GM23248 (cell line): Measurements from ENCODE around the gene SLC30A7. TPM values are rescaled to one million over a fixed set of nuclear protein-coding genes. Genes with fewer than 3 reads are reported as not detected.

ENCODE experiments used
- DNase-seq: peaks from one replicate; pipeline ENCODE4 v3.0.0-alpha.2; 2015
- H2AFZ ChIP-seq: fragments of 200-600 bp; sonication (generic); 2 replicates; pipeline ENCODE4 v1.6.1; 2016; ENCODE audit warnings: antibody characterized with exemption
- H3F3A ChIP-seq: fragments of 200-600 bp; sonication (generic); 2 replicates; pipeline ENCODE4 v1.6.1; 2016; ENCODE audit warnings: mild to moderate bottlenecking, antibody characterized with exemption, mixed run types; ENCODE audit not compliant: insufficient read depth
- H3K27ac ChIP-seq: fragments of 200-600 bp; sonication (generic); 2 replicates; pipeline ENCODE4 v1.5.1; 2016; ENCODE audit warnings: mild to moderate bottlenecking
- H3K27me3 ChIP-seq: fragments of 200-600 bp; sonication (generic); replicated peaks from 2 replicates; pipeline ENCODE4 v1.6.1; 2016; ENCODE audit warnings: mild to moderate bottlenecking; ENCODE audit not compliant: insufficient read depth
- H3K36me3 ChIP-seq: fragments of 200-600 bp; sonication (generic); 2 replicates; pipeline ENCODE4 v1.6.1; 2016; ENCODE audit warnings: low read depth, mild to moderate bottlenecking
- H3K4me1 ChIP-seq: fragments of 200-600 bp; sonication (generic); 2 replicates; pipeline ENCODE4 v1.6.1; 2016; ENCODE audit warnings: mild to moderate bottlenecking; ENCODE audit not compliant: insufficient read depth
- H3K4me2 ChIP-seq: fragments of 200-600 bp; sonication (generic); one replicate; pipeline ENCODE4 v1.6.1; 2016; ENCODE audit warnings: mild to moderate bottlenecking; ENCODE audit not compliant: unreplicated experiment
- H3K4me3 ChIP-seq: fragments of 200-600 bp; sonication (generic); 2 replicates; pipeline ENCODE4 v1.5.1; 2016; ENCODE audit warnings: mild to moderate bottlenecking
- H3K79me2 ChIP-seq: fragments of 200-600 bp; sonication (generic); 2 replicates; pipeline ENCODE4 v1.6.1; 2016; ENCODE audit warnings: mild to moderate bottlenecking; ENCODE audit not compliant: insufficient read depth
- H3K9ac ChIP-seq: fragments of 200-600 bp; sonication (generic); 2 replicates; pipeline ENCODE4 v1.6.1; 2016; ENCODE audit warnings: mild to moderate bottlenecking
- H3K9me2 ChIP-seq: fragments of 200-600 bp; sonication (generic); 2 replicates; pipeline ENCODE4 v1.6.1; 2016; ENCODE audit warnings: mixed run types, mild to moderate bottlenecking, moderate library complexity; ENCODE audit not compliant: insufficient read depth
- H3K9me3 ChIP-seq: fragments of 200-600 bp; sonication (generic); one replicate; pipeline ENCODE4 v1.6.1; 2017; ENCODE audit warnings: low read depth
- H4K20me1 ChIP-seq: fragments of 200-600 bp; sonication (generic); 2 replicates; pipeline ENCODE4 v1.6.0; 2016; ENCODE audit not compliant: insufficient read depth
- EZH2 ChIP-seq: fragments of 200-600 bp; sonication (generic); IDR thresholded peaks from 2 replicates; pipeline ENCODE4 v1.6.1; 2018; ENCODE audit warnings: antibody characterized with exemption, mild to moderate bottlenecking; ENCODE audit not compliant: insufficient read depth, poor library complexity, severe bottlenecking
- EZH2phosphoT487 ChIP-seq: fragments of 200-600 bp; sonication (generic); IDR thresholded peaks from 2 replicates; pipeline ENCODE4 v1.6.1; 2018; ENCODE audit warnings: antibody characterized with exemption, moderate library complexity, mild to moderate bottlenecking, low read depth; ENCODE audit not compliant: insufficient read depth
- WGBS, 2 experiments: methylation state at CpG; one replicate each; pipeline ENCODE4 v1.1.6; 2015 to 2017; ENCODE audit warnings: low lambda C conversion rate in 2 of 2, low coverage in 1 of 2; ENCODE audit errors: missing lambda C conversion rate in 2 of 2; 5-methylcytosine and 5-hydroxymethylcytosine counted together
- in situ Hi-C: fragments of 300-500 bp; cut with MboI; formaldehyde crosslinking; loops from 2 replicates; pipeline ENCODE4 v1.15.0; 2020
- polyA plus RNA-seq: library from polyadenylated mRNA; unstranded; fragments of >200 nt; fragmentation: Nextera tagmentation; extraction: Ambion mirVana; gene quantifications from 2 replicates; pipeline ENCODE4 v1.2.1, GENCODE V29; 2016
- total RNA-seq: library from RNA; depleted of rRNA; stranded (reverse); fragments of >200 nt; shearing (Covaris generic); gene quantifications from 2 replicates; pipeline ENCODE4 v1.2.3, GENCODE V29; 2014

The SLC30A7 gene
- total and polyA plus RNA-seq, 2 experiments from 2014 or later: 35.2 to 65.7 TPM

- Histone ChIP-seq H3K27ac (no peak overlapping the region), H3K9ac (no peak overlapping the region), H4K20me1 (no peaks in the 10 kb centered on the region), H3K4me2 (no peak overlapping the region), H3K4me1 (peaks cover 29% of the 10 kb centered on the region), H3K27me3 (no peaks in the 10 kb centered on the region), H2AFZ (no peak overlapping the region), H3F3A (no peaks in the 10 kb centered on the region; the same call in 1 of the 2 replicates), H3K9me2 (no peaks in the 10 kb centered on the region), H3K4me3 (no peak overlapping the region), H3K9me3 (no peaks in the 10 kb centered on the region), H3K36me3 (no peaks in the 10 kb centered on the region; the same call in none of the 2 replicates), H3K79me2 (no peaks in the 10 kb centered on the region)
- DNase-seq: no peak
- TF ChIP-seq EZH2 (no peak), EZH2phosphoT487 (no peak)
- in situ Hi-C loops: no loop called here
- WGBS, 2 experiments: 97 to 98% methylated on average over 4 of the region's 4 CpGs
These were observed 110.0 kb downstream of the SLC30A7 start for GRCh38 chr1:101005871-101006270.

DNA sequence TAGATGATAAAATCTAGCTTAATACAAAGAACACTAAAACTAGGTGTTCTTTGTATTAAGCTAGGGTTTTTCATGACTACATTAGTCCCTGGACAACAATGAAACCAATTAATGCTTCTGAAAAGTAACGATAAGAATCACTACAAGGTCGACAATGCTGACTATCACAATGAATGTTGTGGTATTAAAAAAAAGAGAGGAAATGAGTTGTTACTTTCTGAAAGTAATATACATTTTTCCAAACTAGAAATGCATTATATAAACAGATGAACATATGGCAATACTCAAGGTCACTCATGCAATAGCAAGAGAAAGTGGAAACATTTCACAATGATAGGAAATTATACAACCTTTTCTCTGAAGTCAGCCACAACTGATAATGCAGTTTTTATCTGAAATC, 110.7 kb downstream of the SLC30A7 start:
- H4K20me1 ChIP-seq: no peaks in the 10 kb centered on the region
- H2AFZ ChIP-seq: no peak overlapping the region
- no peaks in the 10 kb centered on the region for H3K27me3 ChIP-seq
- H3K4me1 ChIP-seq: peaks cover 29% of the 10 kb centered on the region
- no peak for TF ChIP-seq EZH2phosphoT487
- TF ChIP-seq EZH2: no peak
- H3F3A ChIP-seq: no peaks in the 10 kb centered on the region; the same call in 1 of the 2 replicates
- H3K9ac ChIP-seq: no peak overlapping the region
- H3K9me3 ChIP-seq: no peaks in the 10 kb centered on the region
- H3K27ac ChIP-seq: no peak overlapping the region
- in situ Hi-C loops: no loop called here
- 93 to 94% methylated on average over 2 of the region's 2 CpGs for WGBS, 2 experiments
- H3K4me2 ChIP-seq: no peak overlapping the region
- no peak for DNase-seq
- H3K9me2 ChIP-seq: no peaks in the 10 kb centered on the region
- no peaks in the 10 kb centered on the region; the same call in none of the 2 replicates for H3K36me3 ChIP-seq
- H3K79me2 ChIP-seq: no peaks in the 10 kb centered on the region
- no peak overlapping the region for H3K4me3 ChIP-seq

DNA sequence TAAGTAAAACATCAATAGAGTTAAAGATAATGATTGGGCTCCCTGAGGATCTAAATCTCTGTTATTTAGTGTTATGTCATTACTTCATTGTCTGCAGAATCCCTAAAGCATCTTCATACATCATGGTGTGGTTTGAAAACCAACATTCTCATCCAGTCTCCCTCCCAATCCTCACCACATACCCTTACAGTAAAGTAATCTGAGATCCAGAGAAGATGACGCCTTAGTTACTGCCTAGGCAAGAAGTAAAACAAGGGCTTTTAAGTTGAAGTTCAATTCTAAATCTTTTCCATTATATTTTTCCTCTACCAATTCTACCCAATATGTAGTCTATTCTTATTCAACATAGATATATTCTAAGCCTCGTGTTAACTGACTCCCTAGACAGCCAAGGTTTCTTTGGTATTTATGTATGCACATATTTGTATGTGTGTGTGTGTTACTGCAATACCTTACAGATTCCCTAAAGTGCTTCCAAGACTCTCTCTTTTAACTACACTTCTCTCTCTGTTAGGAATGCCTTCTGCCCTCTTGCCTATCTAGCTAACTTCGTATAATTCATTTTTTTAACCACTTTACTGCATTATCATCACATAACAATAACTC, 112.4 kb downstream of the SLC30A7 start:
- Histone ChIP-seq H3K4me1 (peaks cover 20% of the 10 kb centered on the region), H3K4me3 (no peak overlapping the region), H3K9me3 (no peaks in the 10 kb centered on the region), H3K36me3 (peaks cover 11% of the 10 kb centered on the region), H3K79me2 (no peaks in the 10 kb centered on the region), H4K20me1 (no peaks in the 10 kb centered on the region), H3K27me3 (no peaks in the 10 kb centered on the region), H3K27ac (no peak overlapping the region), H3K9me2 (no peaks in the 10 kb centered on the region), H3F3A (no peaks in the 10 kb centered on the region; the same call in 1 of the 2 replicates), H2AFZ (no peak overlapping the region), H3K9ac (no peak overlapping the region), H3K4me2 (no peak overlapping the region)
- no peak for TF ChIP-seq EZH2
- TF ChIP-seq EZH2phosphoT487: no peak
- 84 to 88% methylated on average over 3 of the region's 3 CpGs for WGBS, 2 experiments
- in situ Hi-C loops: no loop called here
- no peak for DNase-seq

DNA sequence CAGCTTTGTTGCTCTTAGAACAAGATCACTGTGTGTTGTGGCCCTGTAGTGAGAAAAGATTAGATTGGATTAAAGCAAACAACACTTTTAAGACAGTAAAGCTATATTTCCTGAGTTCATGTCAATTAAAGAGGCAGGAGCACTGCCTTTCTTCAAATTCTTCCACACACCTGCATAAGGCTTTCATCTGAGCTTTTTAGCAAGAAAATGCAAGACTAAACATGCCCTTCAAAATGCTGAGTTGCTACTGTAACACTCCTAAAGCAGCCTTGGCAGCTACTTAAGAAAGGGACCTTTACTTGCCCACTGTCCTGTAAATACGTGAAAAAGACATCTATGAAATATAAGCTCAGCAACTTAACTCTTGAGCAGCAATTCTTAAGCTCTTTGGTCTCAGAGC, 117.9 kb downstream of the SLC30A7 start:
- Histone ChIP-seq H3K9me3 (no peaks in the 10 kb centered on the region), H3K9ac (no peak overlapping the region), H4K20me1 (no peaks in the 10 kb centered on the region), H2AFZ (no peak overlapping the region), H3K27me3 (no peaks in the 10 kb centered on the region), H3F3A (no peaks in the 10 kb centered on the region), H3K4me3 (no peak overlapping the region), H3K36me3 (peaks cover 25% of the 10 kb centered on the region), H3K4me1 (no peaks in the 10 kb centered on the region), H3K27ac (no peak overlapping the region), H3K79me2 (peaks cover 4% of the 10 kb centered on the region; the same call in 1 of the 2 replicates), H3K4me2 (no peak overlapping the region), H3K9me2 (no peaks in the 10 kb centered on the region)
- 98 to 100% methylated on average over 1 of the region's 1 CpG for WGBS, 2 experiments
- DNase-seq: no peak
- in situ Hi-C loops: no loop called here
- TF ChIP-seq EZH2phosphoT487 (no peak), EZH2 (no peak)
